A549 (cell line): ENCODE measurements around the gene KHDRBS1. TPM values are rescaled to one million over a fixed set of nuclear protein-coding genes. Genes with fewer than 3 reads are reported as not detected.

Experiments used
- ATAC-seq, 2 experiments: fragments of 200-7000 bp in 1 of 2; fragments of >200 bp in 1 of 2; cut with Nextera tagmentation in 1 of 2; cut with Tn5 transposase in 1 of 2; 3 replicates each; pipeline versions ENCODE4 v1.8.0 to v1.9.1; 2018 to 2020; ENCODE audit warnings: mild to moderate bottlenecking in 1 of 2, moderate library complexity in 1 of 2
- CTCF ChIA-PET: fragments of 300-600 bp; sonication (Branson Sonifier 250); formaldehyde crosslinking; extraction: SDS; loops from one replicate; lab custom pipeline; 2021; ENCODE audit warnings: antibody characterized with exemption, inconsistent platforms; lab: Yijun Ruan, JAX
- POLR2A ChIA-PET: fragments of 350-600 bp; formaldehyde crosslinking; extraction: SDS; loops from one replicate; lab custom pipeline; 2021; ENCODE audit warnings: antibody characterized with exemption, inconsistent platforms; lab: Yijun Ruan, JAX
- DNase-seq, 2 experiments: peaks; one replicate each; pipeline versions ENCODE4 v3.0.0 to v3.0.0-alpha.2; 2011 to 2016; ENCODE audit warnings: low read depth in 1 of 2, low spot score in 1 of 2
- FAIRE-seq: peaks from 2 replicates; lab custom pipeline; 2011; peaks lifted over from hg19 to GRCh38; lab: Jason Lieb, UNC
- H3K27ac ChIP-seq, 2 experiments: fragments of >200 bp; sonication (Bioruptor Twin); formaldehyde crosslinking; 3 replicates each; pipeline ENCODE4 v1.5.1; 2016 to 2017
- H3K4me1 ChIP-seq: fragments of >200 bp; sonication (Bioruptor Twin); formaldehyde crosslinking; 3 replicates; pipeline ENCODE4 v1.6.1; 2016
- H3K4me2 ChIP-seq: fragments of >200 bp; sonication (Bioruptor Twin); formaldehyde crosslinking; 3 replicates; pipeline ENCODE4 v1.6.1; 2016
- H3K4me3 ChIP-seq: fragments of >200 bp; sonication (Bioruptor Twin); formaldehyde crosslinking; 3 replicates; pipeline ENCODE4 v1.5.1; 2016
- H3K9me3 ChIP-seq: fragments of >200 bp; sonication (Bioruptor Twin); formaldehyde crosslinking; 3 replicates; pipeline ENCODE4 v1.6.1; 2016
- ATOH8 ChIP-seq: fragments of 250-450 bp; sonication (Bioruptor Pico); IDR thresholded peaks from 2 replicates; pipeline ENCODE4 v1.5.0; 2020; ENCODE audit warnings: low read depth, mild to moderate bottlenecking, moderate library complexity
- CEBPB ChIP-seq, 2 experiments: fragments of >200 bp in 1 of 2; sonication (Bioruptor Twin) in 1 of 2; formaldehyde crosslinking in 1 of 2; IDR thresholded peaks; 2 replicates each; pipeline ENCODE4 v1.6.1; 2012 to 2016
- CTCF ChIP-seq: fragments of >200 bp; sonication (Bioruptor Twin); formaldehyde crosslinking; IDR thresholded peaks from 3 replicates; pipeline ENCODE4 v1.5.1; 2016
- E2F6 ChIP-seq: IDR thresholded peaks from 2 replicates; pipeline ENCODE4 v1.6.1; 2012; ENCODE audit warnings: low read depth, borderline replicate concordance
- EHF ChIP-seq: fragments of 250-450 bp; sonication (Bioruptor Pico); IDR thresholded peaks from 2 replicates; pipeline ENCODE4 v1.5.0; 2020; ENCODE audit warnings: mild to moderate bottlenecking
- FOSL2 ChIP-seq, 2 experiments: fragments of 450-650 bp in 1 of 2; fragments of >200 bp in 1 of 2; sonication (Bioruptor Twin) in 1 of 2; formaldehyde crosslinking; IDR thresholded peaks; 2 replicates each; pipeline versions ENCODE4 v1.5.0 to v1.6.1; 2016 to 2020; ENCODE audit warnings: mild to moderate bottlenecking in 1 of 2, moderate library complexity in 1 of 2
- HES2 ChIP-seq: fragments of >200 bp; sonication (Bioruptor Twin); formaldehyde crosslinking; IDR thresholded peaks from 2 replicates; pipeline ENCODE4 v1.6.1; 2016
- HEYL ChIP-seq: fragments of 250-450 bp; sonication (Bioruptor Pico); IDR thresholded peaks from 2 replicates; pipeline ENCODE4 v1.8.0; 2021; ENCODE audit warnings: mild to moderate bottlenecking, moderate library complexity
- HOXB13 ChIP-seq: fragments of 250-450 bp; sonication (Bioruptor Pico); IDR thresholded peaks from 2 replicates; pipeline ENCODE4 v1.5.0; 2020; ENCODE audit warnings: low read depth, mild to moderate bottlenecking, moderate library complexity
- JUNB ChIP-seq: fragments of >200 bp; sonication (Bioruptor Twin); formaldehyde crosslinking; IDR thresholded peaks from 2 replicates; pipeline ENCODE4 v1.6.1; 2016
- MYC ChIP-seq: IDR thresholded peaks from 2 replicates; pipeline ENCODE4 v1.6.1; 2012; ENCODE audit warnings: mild to moderate bottlenecking, inconsistent platforms, low read length, improper control_type of control experiment, borderline replicate concordance
- NFE2L2 ChIP-seq: fragments of 150-350 bp; conservative IDR thresholded peaks from 2 replicates; pipeline ENCODE4 v1.6.1; 2014; ENCODE audit warnings: low read length
- NR3C1 ChIP-seq: fragments of >200 bp; sonication (Bioruptor Twin); formaldehyde crosslinking; IDR thresholded peaks from 3 replicates; pipeline ENCODE4 v1.6.1; 2017
- PHF8 ChIP-seq: fragments of 200-600 bp; sonication (generic); IDR thresholded peaks from 2 replicates; pipeline ENCODE4 v1.6.1; 2016; ENCODE audit warnings: low read depth, mild to moderate bottlenecking, antibody characterized with exemption, moderate library complexity, borderline replicate concordance
- RAD21 ChIP-seq, 2 experiments: fragments of >200 bp in 1 of 2; sonication (Bioruptor Twin) in 1 of 2; formaldehyde crosslinking in 1 of 2; IDR thresholded peaks in 1 of 2; conservative IDR thresholded peaks in 1 of 2; 2 replicates in 1 of 2; 3 replicates in 1 of 2; pipeline ENCODE4 v1.6.1; 2012 to 2018; ENCODE audit warnings: inconsistent platforms in 1 of 2
- RARB ChIP-seq: fragments of 250-450 bp; sonication (Bioruptor Pico); IDR thresholded peaks from 2 replicates; pipeline ENCODE4 v1.8.0; 2021; ENCODE audit warnings: mild to moderate bottlenecking, moderate library complexity
- REST ChIP-seq: fragments of 200-600 bp; sonication (generic); IDR thresholded peaks from 2 replicates; pipeline ENCODE4 v1.6.1; 2016; ENCODE audit warnings: antibody characterized with exemption, mild to moderate bottlenecking, moderate library complexity
- TFCP2L1 ChIP-seq: fragments of 250-450 bp; sonication (Bioruptor Pico); IDR thresholded peaks from 2 replicates; pipeline ENCODE4 v1.5.0; 2021; ENCODE audit warnings: mild to moderate bottlenecking
- WGBS: methylation state at CpG from one replicate; pipeline ENCODE4 v1.1.6; 2017; ENCODE audit errors: missing lambda C conversion rate; 5-methylcytosine and 5-hydroxymethylcytosine counted together
- polyA plus RNA-seq, 4 experiments: library from polyadenylated mRNA; depleted of rRNA in 3 of 4; stranded (reverse); fragments of >200 nt; fragmentation: RNase III in 1 of 4; extraction: RNeasy Plus Mini Kit Qiagen cat#74134 plus additional on column Dnase treatment in 1 of 4; gene quantifications; 2 replicates in 3 of 4; 3 replicates in 1 of 4; pipeline ENCODE4 v1.2.3, GENCODE V29; 2011 to 2017
- TF ChIP-seq, protein P1 (sequence below): IDR thresholded peaks from 2 replicates; pipeline ENCODE4 v1.6.1; 2012

KHDRBS1 gene
- polyA plus RNA-seq, 2 of the 4 experiments (the other 2 are of a cell fraction): 60.6 to 109 TPM

GRCh38 chr1:31970873-31971272 lies 42.8 kb upstream of the KHDRBS1 start:
- TF ChIP-seq E2F6 (no peak), TFCP2L1 (CRISPR knock-in tag) (no peak), ATOH8 (no peak), CTCF (no peak), CEBPB (IDR thresholded peaks at IDR 0.05) (no peak), EHF (CRISPR knock-in tag) (no peak), JUNB (no peak), RARB (CRISPR knock-in tag) (no peak), FOSL2 (IDR thresholded peaks at IDR 0.05) (no peak), FOSL2 (CRISPR knock-in tag; IDR thresholded peaks at IDR 0.05) (no peak), NR3C1 (no peak), REST (no peak), MYC (no peak), HES2 (no peak), RAD21 (conservative IDR thresholded peaks at IDR 0.05 in 1 of 2, IDR thresholded peaks at IDR 0.05 in 1 of 2) (no peak), PHF8 (no peak), HEYL (CRISPR knock-in tag) (no peak), NFE2L2 (no peak), HOXB13 (no peak)
- TF ChIP-seq, protein P1, sequence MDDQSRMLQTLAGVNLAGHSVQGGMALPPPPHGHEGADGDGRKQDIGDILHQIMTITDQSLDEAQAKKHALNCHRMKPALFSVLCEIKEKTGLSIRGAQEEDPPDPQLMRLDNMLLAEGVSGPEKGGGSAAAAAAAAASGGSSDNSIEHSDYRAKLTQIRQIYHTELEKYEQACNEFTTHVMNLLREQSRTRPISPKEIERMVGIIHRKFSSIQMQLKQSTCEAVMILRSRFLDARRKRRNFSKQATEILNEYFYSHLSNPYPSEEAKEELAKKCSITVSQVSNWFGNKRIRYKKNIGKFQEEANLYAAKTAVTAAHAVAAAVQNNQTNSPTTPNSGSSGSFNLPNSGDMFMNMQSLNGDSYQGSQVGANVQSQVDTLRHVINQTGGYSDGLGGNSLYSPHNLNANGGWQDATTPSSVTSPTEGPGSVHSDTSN: no peak
- Histone ChIP-seq H3K4me2 (no peak overlapping the region), H3K4me1 (no peaks in the 10 kb centered on the region), H3K9me3 (no peaks in the 10 kb centered on the region), H3K27ac (no peak overlapping the region), H3K4me3 (no peak overlapping the region)
- ChIA-PET POLR2A (no interaction called here), CTCF (interaction anchor here (0.9 to 1.6 kb wide), 3 partner anchors 16 to 155 kb away, joined by 3 to 4 read pairs (median 3); partner anchors contain the start of gene SPOCD1)
- WGBS: 61% methylated on average over 3 of the region's 3 CpGs
- DNase-seq (no peak), ATAC-seq (no peak), FAIRE-seq (no peak)
